ENCODE data around the gene SDF2L1.
A peak's percentile ranks its signal among the peaks of the same experiment; 100 is the strongest.
"Not testable (repeated sequence)": the region's sequence is repeated elsewhere in the genome, so short reads cannot be mapped to it uniquely, and the experiment has no call there.

SDF2L1 gene

DNA sequence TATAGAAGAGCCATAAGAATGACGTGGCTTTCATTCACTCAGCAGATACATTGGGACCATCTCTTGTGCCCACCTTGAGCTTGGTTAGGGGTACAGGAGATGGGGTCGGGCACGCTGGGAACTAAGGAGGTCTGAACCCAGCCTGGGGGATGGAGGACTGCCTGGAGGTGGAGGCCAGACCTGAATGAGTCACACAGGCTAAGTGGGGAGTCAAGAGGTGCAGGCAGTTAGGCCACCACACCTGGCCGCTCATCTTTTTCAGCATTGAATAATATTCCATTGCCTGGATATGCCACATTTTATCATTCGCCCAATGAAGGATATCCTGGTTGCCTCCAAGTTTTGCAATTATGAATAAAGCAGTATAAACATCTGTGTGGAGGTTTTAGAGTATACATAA, 19.9 kb downstream of the SDF2L1 start:
- no peak for DNase-seq (ENCODE audit: low read depth, low spot score)

DNA sequence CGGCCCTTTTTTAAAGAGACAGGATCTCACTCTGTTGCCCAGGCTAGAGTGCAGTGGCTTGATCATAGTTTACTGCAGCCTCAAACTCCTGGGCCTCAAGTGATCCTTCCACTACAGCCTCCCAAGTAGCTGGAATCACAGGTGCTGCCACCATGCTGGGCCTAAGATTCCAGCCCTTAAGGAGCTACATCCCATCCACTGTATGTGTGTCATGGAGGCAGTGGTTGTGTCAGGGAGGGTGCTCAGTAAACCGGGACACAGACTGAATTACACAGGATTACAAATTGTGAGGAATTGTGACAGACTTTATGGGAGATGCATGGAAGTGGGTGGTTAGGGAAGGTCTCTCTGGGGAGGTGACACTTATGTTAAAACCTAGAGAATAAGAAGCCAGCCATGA, 21.6 kb downstream of the SDF2L1 start:
- no peak for DNase-seq (ENCODE audit: low read depth, low spot score)

DNA sequence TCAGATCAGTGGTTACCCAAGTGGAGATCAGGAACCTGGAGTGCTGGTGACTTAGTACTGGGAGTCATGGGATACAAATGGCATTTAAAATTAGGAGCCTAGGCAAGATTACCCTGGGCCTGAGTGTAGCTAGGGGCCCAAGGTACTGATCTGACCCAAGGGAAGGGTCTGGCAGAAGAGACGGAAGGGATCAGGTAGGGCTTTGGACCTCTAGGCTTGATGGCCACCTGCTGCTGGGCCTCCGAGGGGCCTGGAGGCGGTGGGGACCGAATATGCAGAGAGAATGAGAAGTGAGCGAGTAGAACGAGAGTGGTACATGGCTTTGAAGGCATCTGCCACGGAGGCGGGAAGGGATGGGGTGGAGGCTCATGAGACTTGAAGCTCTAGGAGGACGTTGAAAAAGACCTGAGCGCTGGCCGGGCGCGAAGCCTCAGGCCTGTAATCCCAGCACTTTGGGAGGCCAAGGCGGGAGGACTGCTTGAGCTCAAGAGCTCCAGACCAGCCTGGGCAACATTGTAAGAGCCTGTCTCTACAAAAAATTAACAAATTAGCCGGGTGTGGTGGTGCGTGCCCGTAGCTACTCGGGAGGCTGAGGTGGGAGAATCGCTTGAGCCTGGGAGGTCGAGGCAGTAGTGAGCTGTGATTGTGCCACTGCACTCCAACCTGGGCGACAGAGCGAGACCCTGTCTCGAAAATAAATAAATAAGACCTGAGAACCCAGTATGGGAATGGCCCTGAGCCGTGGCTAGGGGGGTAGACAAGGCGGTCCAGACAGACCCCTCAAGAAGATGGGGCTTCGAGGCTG, 23.1 kb downstream of the SDF2L1 start:
- peak; percentile 44 for DNase-seq (ENCODE audit: low read depth, low spot score)

DNA sequence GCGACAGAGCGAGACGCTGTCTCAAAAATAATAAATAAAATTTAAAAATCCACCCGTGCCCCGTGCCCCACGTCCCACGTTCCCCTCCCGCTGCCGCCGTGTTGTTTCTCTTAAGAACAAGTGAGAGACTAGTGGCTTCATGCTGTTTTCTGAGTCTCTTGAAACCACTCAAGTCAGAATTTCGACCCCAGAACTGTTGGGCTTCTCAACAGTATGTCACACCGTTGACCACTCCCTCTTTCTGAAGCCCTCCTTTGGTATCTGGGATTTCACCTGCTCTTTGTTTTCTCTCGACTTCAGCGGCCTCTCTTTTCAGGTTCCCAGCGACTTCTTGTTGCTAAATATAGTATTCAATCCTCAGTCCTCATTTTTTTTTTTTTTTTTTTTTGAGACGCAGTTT, 24.7 kb downstream of the SDF2L1 start:
- peak; percentile 41 for DNase-seq (ENCODE audit: low read depth, low spot score)

DNA sequence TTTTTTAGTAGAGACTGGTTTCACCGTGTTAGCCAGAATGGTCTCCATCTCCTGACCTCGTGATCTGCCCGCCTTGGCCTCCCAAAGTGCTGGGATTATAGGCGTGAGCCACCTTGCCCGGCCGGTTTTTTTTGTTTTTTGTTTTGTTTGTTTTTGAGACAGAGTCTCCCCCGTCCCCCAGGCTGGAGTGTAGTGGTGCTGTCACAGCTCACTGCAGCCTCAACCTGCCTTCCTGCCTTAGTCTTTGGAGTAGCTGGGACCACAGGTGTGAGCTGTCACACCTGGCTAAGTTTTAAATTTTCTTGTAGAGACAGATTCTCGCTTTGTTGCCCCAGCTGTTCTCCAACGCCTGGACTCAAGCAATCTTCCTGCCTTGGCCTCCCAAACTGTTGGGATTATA, 26.9 kb downstream of the SDF2L1 start:
- peak; percentile 75 for DNase-seq (ENCODE audit: low read depth, low spot score)

DNA sequence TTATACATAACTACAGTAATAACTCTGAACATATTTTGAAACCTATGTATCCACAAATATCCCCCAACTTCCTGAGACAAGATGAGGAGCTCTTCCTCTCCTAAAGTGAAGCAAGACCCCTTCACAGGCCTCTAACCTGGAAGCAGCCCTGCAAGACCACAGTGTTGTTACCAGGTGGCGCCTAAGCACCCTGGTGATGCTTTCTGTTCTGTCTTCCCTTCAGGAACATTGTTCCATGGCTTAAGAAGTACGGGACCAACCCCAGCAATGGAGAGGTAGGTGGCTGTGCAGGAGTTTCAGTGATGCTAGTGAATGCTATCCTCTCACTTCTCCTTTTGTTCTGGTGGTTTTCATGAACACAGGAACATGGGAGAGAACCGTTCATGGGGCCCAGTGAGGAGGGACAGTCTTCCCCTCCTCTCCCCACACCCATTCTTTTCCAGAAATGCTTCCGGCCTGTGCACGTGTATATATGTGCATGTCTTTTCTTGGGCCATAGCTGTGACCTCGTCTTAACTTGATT, 30.1 kb downstream of the SDF2L1 start:
- DNase-seq (ENCODE audit: low read depth, low spot score), result no peak

DNA sequence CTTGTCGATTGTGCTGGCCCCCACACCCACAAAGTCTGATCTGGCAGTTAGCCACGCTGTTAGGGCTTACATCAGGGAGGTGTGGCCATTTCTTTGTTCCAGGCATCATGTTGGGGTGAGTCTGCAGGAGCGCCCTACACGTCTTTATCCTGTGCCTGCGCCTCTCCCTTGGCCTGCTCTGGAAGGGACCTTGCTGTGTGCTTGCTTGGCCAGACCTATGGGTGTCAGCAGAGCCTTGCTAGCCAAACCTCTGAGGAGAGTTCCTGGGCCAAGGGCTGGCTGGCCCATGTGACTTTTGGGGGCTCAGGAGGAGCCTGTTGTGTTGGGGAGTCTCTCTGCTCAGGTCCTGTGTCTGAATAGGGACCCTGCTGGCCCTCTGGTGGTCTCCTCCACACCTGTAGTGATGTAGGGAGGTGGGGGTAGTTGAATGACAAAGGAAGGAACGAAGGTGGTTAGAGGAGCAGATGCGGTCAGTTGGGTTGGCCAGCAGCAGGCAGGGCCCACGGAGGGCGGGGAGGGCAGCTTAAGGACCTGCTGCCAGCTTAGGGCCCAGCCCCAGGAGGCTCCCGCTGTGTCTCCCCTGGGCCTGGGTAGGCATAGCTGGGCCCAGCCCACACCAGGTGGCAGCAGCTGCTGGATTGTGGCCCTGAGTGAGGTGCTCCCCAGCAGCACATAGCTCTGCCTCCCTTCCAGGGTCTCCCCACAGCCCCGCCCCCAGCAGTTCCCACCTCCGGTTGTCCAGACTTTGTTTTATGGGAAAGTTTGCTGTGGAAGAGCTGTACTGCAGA, 31.6 kb downstream of the SDF2L1 start:
- no peak for DNase-seq (ENCODE audit: low read depth, low spot score)

DNA sequence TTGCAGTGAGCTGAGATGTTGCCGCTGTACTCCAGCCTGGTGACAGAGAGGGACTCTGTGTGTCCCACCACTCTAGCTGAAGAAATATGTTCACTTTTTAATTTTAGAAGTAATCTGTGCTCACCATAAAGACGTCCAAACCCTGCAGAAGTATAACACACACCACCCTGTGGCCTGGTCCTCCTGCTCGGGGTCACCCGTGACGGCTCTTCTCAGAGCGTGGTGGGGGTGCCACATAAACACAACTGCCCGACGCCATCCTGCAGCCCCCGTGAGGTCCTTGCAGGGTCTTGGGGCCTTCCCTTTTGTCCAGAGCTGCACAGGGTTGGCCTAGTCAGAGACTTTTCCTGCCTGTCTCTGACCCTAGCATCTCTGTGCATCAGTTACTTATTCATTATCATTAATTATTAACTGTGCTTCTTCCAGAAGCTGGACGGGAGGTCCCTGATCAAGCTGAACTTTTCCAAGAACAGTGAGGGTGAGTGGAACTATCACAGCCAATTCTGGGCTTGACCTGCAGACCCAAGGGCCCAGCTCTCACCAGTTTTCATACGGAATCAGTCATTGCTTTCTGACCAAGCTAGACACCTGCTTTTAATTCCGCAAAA, 32.6 kb downstream of the SDF2L1 start:
- DNase-seq (ENCODE audit: low read depth, low spot score), result no peak

DNA sequence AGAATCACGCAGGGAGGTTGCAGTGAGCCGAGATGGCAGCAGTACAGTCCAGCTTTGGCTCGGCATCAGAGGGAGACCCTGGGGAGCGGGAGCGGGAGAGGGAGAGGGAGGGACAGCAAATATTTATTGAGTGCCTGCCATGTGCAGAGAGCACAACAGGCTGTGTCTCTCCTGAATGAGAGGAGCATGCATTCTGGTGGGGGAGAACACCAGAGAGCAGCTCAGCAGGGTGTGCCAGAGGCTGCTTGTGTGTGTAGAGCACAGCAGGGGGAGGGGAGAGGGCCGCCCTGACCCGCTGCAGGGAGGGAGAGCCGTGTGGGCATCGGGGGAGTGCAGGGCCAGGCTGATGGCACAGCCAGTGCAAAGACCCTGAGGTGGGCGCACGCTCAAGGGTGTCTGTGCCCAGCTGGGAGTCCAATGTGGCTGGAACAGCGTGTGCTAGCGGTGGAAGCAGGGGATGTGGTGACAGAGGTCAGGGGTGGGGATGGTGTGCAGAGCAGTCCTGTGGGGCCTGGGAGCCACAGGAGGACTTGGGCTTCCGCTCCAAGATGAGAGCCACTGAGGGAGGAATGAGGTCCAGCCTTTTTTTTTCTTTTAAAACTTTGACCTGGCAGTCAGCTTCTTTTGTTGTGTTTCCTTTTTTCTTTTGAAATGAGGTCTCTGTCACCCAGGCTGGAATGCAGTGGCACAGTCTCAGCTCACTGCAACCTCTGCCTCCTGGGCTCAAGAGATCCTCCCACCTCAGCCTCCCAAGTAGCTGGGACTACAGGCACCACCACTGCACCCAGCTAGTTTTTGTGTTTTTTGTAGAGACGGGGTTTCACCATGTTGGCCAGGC, 35.7 kb downstream of the SDF2L1 start:
- no peak for DNase-seq (ENCODE audit: low read depth, low spot score)

DNA sequence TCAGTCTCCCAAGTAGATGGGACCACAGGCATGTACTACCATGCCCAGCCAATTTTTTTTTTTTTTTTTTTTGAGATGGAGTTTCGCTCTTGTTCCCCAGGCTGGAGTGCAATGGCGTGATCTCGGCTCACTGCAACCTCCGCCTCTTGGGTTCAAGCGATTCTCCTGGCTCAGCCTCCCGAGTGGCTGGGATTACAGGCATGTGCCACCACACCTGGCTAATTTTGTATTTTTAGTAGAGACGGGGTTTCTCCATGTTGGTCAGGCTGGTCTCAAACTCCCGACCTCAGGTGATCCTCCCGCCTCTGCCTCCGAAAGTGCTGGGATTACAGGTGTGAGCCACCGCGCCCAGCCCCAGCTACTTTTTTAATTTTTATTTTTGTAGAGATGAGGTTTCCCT, 36.7 kb downstream of the SDF2L1 start:
- DNase-seq (ENCODE audit: low read depth, low spot score), result not testable (repeated sequence)

DNA sequence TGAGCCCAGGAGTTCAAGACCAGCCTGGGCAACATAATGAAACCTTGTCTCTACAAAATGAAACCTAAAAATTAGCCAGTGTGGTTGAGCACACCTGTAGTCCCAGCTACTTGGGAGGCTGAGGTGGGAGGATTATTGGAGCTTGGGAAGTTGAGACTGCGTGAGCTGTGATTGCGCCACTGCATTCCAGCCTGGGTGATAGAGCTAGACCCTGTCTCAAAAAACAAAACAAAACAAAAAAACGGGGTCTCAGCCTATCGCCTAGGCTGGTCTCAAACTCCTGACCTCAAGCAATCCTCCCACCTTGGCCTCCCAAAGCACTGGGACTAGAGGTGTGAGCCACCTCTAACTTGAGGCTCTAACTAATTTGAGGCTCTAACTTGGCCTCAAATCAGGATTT, 37.3 kb downstream of the SDF2L1 start:
- DNase-seq (ENCODE audit: low read depth, low spot score), result no peak

DNA sequence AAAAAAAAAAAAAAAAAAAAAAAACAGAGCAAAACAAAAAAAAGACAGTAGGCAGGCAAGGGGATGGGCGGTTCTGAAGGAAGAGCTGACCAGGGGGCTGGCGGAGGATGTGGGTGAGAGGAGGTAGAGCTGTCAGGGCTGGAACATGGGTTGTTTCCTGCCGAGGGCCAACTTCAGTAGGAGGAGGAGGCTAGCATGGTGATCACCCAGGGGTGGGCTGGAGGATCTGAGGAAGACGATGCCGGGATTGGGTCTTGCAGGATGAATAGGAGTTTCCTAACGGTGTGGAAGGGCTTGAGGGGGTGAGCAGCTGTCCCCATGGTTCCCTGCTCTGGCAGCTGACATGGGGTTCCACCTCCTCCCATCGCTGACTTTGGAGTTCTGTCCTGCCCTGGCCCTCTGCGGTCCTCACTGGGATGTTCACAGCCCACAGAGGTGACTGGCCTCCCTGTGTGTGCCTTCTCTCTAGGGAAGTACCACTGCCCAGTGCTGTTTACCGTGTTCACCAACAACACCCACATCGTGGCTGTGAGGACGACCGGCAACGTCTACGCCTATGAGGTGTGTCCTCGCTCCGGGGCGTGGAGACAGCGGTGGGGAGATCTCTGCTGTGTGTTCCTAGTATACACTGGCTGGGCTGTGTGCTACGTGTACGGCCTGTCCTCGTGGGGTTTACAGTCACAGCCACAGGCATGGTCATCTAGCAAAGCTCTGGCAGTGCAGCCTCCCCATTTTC, 38.9 kb downstream of the SDF2L1 start:
- DNase-seq (ENCODE audit: low read depth, low spot score), result no peak

DNA sequence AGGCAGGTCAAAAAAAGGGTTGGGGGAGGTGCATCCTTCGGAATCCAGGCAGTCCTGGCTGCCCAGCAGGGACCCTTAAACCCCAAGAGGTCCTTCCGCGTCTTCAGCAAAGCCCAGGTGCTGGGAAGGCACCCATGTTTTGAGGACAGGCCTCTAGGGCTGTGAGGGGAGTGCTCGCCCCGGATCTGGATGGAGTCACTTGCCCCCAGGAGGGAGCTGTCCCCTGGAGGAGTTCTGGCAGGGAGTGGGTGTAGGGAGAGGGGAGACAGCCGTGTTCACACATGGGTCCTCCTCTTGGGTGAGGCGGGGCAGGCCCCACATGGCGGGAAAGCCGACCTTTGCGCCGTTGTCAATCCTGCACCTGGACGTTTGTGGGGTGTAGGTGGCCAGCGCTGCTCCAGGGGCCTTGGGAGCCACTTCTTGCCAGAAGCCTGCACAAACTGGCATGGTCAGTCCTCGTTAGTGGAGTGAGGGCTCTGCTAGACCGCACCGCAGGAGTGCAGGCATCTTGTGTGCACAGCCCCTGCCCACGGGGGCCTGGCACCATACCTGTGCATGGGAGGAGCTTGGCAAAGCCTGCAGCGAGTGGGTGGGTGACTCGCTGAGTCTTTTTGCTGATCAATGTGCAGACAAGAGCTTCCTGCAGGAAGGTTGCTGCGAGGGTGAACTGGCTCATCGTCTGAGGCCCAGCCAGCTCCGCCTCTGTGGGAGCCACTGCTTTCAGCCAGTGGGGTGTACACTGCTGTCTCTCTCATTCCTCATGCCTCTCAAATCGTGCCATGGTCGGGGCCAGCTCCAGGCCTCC, 39.7 kb downstream of the SDF2L1 start:
- no peak for DNase-seq (ENCODE audit: low read depth, low spot score)

DNA sequence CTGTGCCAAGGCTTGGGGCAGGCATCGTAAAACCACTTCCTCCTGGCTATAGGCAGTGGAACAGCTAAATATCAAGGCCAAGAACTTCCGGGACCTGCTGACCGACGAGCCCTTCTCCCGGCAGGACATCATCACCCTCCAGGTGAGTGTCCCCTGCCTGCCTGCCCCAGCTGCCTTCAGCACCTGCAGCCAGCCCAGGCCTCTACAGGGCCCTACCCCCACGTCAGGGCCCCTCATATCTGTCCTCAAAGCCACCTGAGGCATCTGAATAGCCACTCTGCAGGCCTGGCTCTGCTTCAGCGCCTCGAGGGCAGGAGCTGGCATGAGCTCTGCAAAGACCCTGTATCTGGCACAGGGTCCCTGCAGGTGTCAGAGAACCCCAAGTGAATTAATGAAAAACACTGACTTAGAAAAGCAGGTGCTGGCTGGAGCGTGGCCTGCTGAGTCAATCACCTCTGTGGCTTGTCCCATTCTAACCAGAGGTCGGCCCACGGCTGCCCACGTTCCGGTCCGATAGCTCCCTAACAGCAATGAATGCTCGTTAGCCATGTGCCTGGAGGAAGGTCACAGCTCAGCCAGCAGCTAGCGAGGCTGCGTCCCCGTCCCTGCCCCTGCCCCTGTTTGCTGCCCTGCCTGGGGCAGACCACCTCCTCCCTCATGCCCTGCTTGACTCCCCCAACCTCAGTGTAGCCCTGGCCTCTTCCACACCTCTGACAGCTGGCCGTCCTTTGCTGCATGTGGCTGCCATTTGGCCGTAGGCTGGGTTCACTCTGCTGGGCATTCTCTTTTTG, 40.5 kb downstream of the SDF2L1 start:
- DNase-seq (ENCODE audit: low read depth, low spot score), result no peak

DNA sequence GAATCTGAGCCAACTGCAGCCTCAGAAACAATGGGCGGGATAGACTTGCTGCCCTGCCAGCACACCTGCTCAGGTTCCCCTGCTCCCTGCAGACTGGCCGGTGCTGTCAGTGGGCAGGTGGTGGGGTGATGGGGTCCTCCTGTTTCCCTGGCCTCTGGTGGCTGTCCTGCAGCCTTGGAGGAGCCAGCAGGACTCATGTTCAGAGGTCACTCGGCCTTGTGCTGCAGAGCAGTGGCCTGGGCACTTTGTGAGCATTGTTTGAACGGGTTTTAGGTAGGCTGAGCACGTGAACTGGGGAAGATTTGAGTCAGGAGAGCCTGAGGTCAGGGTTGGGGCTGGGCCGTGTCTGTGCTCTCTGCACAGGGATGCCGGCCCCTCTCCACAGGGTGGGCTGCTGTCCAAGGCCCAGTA, 41.3 kb downstream of the SDF2L1 start:
- no peak for DNase-seq (ENCODE audit: low read depth, low spot score)

DNA sequence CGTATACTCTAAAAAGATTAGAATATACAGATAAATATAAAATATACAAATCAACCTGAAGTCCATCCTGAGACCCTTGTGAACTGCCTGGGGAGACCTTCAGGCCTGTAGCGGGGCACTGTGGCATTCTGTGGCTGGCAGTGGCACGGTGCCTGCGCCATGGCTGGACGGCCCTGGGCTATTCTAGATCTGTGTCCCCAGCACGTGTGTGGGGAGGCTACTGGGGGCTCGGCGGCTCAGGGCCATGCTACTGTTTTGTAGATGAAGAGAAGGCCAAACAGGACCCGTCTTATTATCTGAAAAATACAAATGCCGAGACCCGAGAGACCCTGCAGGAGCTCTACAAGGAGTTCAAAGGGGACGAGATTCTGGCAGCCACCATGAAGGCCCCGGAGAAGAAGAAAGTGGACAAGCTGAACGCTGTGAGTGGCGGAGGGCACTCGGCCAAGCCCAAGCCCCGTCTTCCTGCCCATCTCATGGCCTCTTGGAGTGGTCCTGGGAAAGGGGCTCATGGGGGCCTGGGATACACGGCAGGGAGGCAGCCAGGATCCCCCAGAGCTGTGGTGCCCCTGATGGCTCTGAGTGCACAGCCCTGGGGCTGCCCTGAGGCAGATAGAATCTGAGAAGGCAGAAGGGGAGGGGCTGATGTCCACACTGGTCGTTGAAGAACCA, 42.5 kb downstream of the SDF2L1 start:
- no peak for DNase-seq (ENCODE audit: low read depth, low spot score)

DNA sequence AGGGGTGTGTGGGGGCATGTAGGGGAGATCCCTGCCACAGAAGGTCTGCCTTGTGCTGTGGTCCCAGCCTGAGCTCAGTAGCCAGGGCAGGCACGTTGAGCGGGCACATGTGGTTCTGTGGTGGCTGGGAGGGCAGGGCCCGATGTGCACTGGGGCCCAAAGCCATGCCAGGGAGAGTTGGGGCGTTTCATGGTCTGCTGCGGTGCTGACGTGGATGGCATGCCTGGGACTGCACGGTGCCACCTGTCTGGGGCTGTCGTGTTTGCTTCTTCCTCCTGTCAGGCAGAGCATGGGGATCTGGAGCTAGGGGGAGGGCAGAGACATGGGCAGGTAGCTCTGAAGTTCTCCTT, 43.0 kb downstream of the SDF2L1 start:
- DNase-seq (ENCODE audit: low read depth, low spot score), result no peak

DNA sequence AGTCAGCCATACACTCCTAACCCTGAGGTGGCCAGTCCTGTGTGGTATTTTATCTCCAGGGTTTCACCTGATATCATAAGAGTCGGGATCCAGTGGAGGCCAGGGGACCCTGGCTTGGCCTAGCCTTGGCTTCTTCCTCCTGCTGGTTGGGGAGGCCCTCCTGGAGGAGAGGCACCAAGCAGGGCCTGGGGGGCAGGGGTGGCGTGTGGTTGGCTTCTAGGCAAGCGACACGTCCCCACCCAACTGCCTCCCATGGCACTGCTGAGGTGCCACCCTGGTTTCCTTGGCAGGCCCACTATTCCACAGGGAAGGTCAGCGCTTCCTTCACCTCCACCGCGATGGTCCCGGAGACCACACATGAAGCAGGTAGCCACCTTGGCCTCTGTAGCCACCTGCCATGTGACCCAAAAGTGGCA, 44.1 kb downstream of the SDF2L1 start:
- no peak for DNase-seq (ENCODE audit: low read depth, low spot score)

Data from ELF-1 (cell line).